GM23338 (cell line): ENCODE results near the gene PANK4. TPM values are rescaled to one million over a fixed set of nuclear protein-coding genes. Genes with fewer than 3 reads are reported as not detected.

Source experiments
- ATAC-seq: fragments of 200-7000 bp; cut with Tn5 transposase; 3 replicates; pipeline ENCODE4 v1.9.1; 2020
- DNase-seq: peaks from one replicate; pipeline ENCODE4 v3.0.0-alpha.2; 2015; ENCODE audit warnings: low spot score
- H2AFZ ChIP-seq: fragments of 200-600 bp; sonication (generic); 2 replicates; pipeline ENCODE4 v1.8.0; 2016; ENCODE audit warnings: antibody characterized with exemption, mild to moderate bottlenecking, moderate library complexity
- H3F3A ChIP-seq: fragments of 200-600 bp; sonication (generic); replicated peaks from 2 replicates; pipeline ENCODE4 v1.8.0; 2017; ENCODE audit warnings: antibody characterized with exemption, mixed run types, low read depth
- H3K27ac ChIP-seq: fragments of 200-600 bp; sonication (generic); 2 replicates; pipeline ENCODE4 v1.6.1; 2016; ENCODE audit warnings: low read depth
- H3K27me3 ChIP-seq: fragments of 200-600 bp; sonication (generic); 2 replicates; pipeline ENCODE4 v1.8.0; 2016; ENCODE audit warnings: mild to moderate bottlenecking, mixed run types, moderate library complexity; ENCODE audit not compliant: insufficient read depth
- H3K36me3 ChIP-seq: fragments of 200-600 bp; sonication (generic); 2 replicates; pipeline ENCODE4 v1.8.0; 2016; ENCODE audit warnings: mild to moderate bottlenecking; ENCODE audit not compliant: insufficient read depth
- H3K4me1 ChIP-seq: fragments of 200-600 bp; sonication (generic); 2 replicates; pipeline ENCODE4 v1.8.0; 2016; ENCODE audit warnings: mild to moderate bottlenecking, moderate library complexity; ENCODE audit not compliant: insufficient read depth
- H3K4me2 ChIP-seq: fragments of 200-600 bp; sonication (generic); 2 replicates; pipeline ENCODE4 v1.7.1; 2017; ENCODE audit warnings: mixed run types
- H3K4me3 ChIP-seq: fragments of 200-600 bp; sonication (generic); 2 replicates; pipeline ENCODE4 v1.6.1; 2016; ENCODE audit warnings: mixed run types
- H3K79me2 ChIP-seq: fragments of 200-600 bp; sonication (generic); replicated peaks from 2 replicates; pipeline ENCODE4 v1.8.0; 2017; ENCODE audit warnings: mild to moderate bottlenecking; ENCODE audit not compliant: insufficient read depth
- H3K9me2 ChIP-seq: fragments of 200-600 bp; sonication (generic); 2 replicates; pipeline ENCODE4 v1.8.0; 2017; ENCODE audit not compliant: insufficient read depth
- H4K20me1 ChIP-seq: fragments of 200-600 bp; sonication (generic); replicated peaks from 2 replicates; pipeline ENCODE4 v1.8.0; 2017; ENCODE audit warnings: mild to moderate bottlenecking; ENCODE audit not compliant: insufficient read depth
- H3K27ac Mint-ChIP-seq: 2 replicates; pipeline ENCODE4 v1.8.0; 2020; ENCODE audit warnings: inconsistent platforms, mild to moderate bottlenecking, moderate library complexity, mixed read lengths
- H3K27me3 Mint-ChIP-seq: 3 replicates; pipeline ENCODE4 v1.8.0; 2022; ENCODE audit warnings: low read depth, mild to moderate bottlenecking, moderate library complexity, mixed read lengths, inconsistent platforms; ENCODE audit not compliant: insufficient read depth, poor library complexity
- H3K36me3 Mint-ChIP-seq: 3 replicates; pipeline ENCODE4 v1.8.0; 2021; ENCODE audit warnings: low read depth, mild to moderate bottlenecking, inconsistent platforms, moderate library complexity, mixed read lengths
- H3K4me1 Mint-ChIP-seq: 3 replicates; pipeline ENCODE4 v1.8.0; 2020; ENCODE audit warnings: mild to moderate bottlenecking, inconsistent platforms, mixed read lengths
- H3K4me3 Mint-ChIP-seq: 3 replicates; pipeline ENCODE4 v1.8.0; 2021; ENCODE audit warnings: moderate library complexity, mild to moderate bottlenecking, inconsistent platforms, mixed read lengths
- H3K9me3 Mint-ChIP-seq: 3 replicates; pipeline ENCODE4 v1.8.0; 2020; ENCODE audit warnings: moderate library complexity, mild to moderate bottlenecking, inconsistent platforms, mixed read lengths
- CREB1 ChIP-seq: fragments of 250-450 bp; sonication (Bioruptor Pico); IDR thresholded peaks from 2 replicates; pipeline ENCODE4 v1.5.0; 2020; ENCODE audit warnings: low read depth, mild to moderate bottlenecking, moderate library complexity
- EZH2 ChIP-seq: fragments of 200-600 bp; sonication (generic); IDR thresholded peaks from one replicate; pipeline ENCODE4 v1.8.0; 2017; ENCODE audit warnings: antibody characterized with exemption, mild to moderate bottlenecking, low read depth; ENCODE audit not compliant: unreplicated experiment
- EZH2phosphoT487 ChIP-seq: fragments of 200-600 bp; sonication (generic); IDR thresholded peaks from one replicate; pipeline ENCODE4 v1.8.1; 2018; ENCODE audit warnings: antibody characterized with exemption; ENCODE audit not compliant: unreplicated experiment
- JUNB ChIP-seq: IDR thresholded peaks from one replicate; pipeline ENCODE4 v1.6.1; 2016; ENCODE audit warnings: antibody characterized with exemption; ENCODE audit not compliant: unreplicated experiment
- NANOG ChIP-seq: IDR thresholded peaks from 2 replicates; pipeline ENCODE4 v1.6.1; 2016; ENCODE audit warnings: antibody characterized with exemption, borderline replicate concordance
- POLR2AphosphoS5 ChIP-seq: IDR thresholded peaks from 2 replicates; pipeline ENCODE4 v1.6.1; 2016; ENCODE audit warnings: antibody characterized with exemption, low read depth
- STAT1 ChIP-seq: IDR thresholded peaks from one replicate; pipeline ENCODE4 v1.6.1; 2016; ENCODE audit warnings: antibody characterized with exemption; ENCODE audit not compliant: unreplicated experiment
- ZNF114 ChIP-seq: fragments of 250-450 bp; sonication (Bioruptor Pico); IDR thresholded peaks from 2 replicates; pipeline ENCODE4 v1.5.0; 2020; ENCODE audit warnings: mild to moderate bottlenecking, moderate library complexity
- ZNF331 ChIP-seq: fragments of 250-450 bp; sonication (Bioruptor Pico); IDR thresholded peaks from 2 replicates; pipeline ENCODE4 v1.5.0; 2020; ENCODE audit warnings: low read depth, mild to moderate bottlenecking, moderate library complexity
- polyA plus RNA-seq: library from polyadenylated mRNA; unstranded; fragments of >200 nt; fragmentation: Nextera tagmentation; extraction: Ambion mirVana; gene quantifications from 2 replicates; pipeline ENCODE4 v1.2.1, GENCODE V29; 2016
- total RNA-seq: library from RNA; depleted of rRNA; stranded (reverse); fragments of >200 nt; shearing (Covaris generic); gene quantifications from 2 replicates; pipeline ENCODE4 v1.2.3, GENCODE V29; 2014
- TF ChIP-seq, protein P1 (sequence below), 2 experiments: fragments of 200-600 bp in 1 of 2; sonication (generic) in 1 of 2; conservative IDR thresholded peaks; 2 replicates each; pipeline versions ENCODE4 v1.5.1 to v1.6.1; 2016 to 2017; ENCODE audit warnings: antibody characterized with exemption in 2 of 2, low read depth in 2 of 2, mild to moderate bottlenecking in 2 of 2, moderate library complexity in 1 of 2
- TF ChIP-seq, protein P2 (sequence below): IDR thresholded peaks from 2 replicates; pipeline ENCODE4 v1.6.1; 2016; ENCODE audit warnings: antibody characterized with exemption
- TF ChIP-seq, protein P3 (sequence below): fragments of 250-450 bp; sonication (Bioruptor Pico); IDR thresholded peaks from 2 replicates; pipeline ENCODE4 v1.5.0; 2020; ENCODE audit warnings: mild to moderate bottlenecking, moderate library complexity
- TF ChIP-seq, protein P4 (sequence below): IDR thresholded peaks from one replicate; pipeline ENCODE4 v1.6.1; 2018; ENCODE audit warnings: antibody characterized with exemption; ENCODE audit not compliant: unreplicated experiment

PANK4 gene
- total and polyA plus RNA-seq, 2 experiments from 2014 or later, result 25.8 to 43.7 TPM

DNA sequence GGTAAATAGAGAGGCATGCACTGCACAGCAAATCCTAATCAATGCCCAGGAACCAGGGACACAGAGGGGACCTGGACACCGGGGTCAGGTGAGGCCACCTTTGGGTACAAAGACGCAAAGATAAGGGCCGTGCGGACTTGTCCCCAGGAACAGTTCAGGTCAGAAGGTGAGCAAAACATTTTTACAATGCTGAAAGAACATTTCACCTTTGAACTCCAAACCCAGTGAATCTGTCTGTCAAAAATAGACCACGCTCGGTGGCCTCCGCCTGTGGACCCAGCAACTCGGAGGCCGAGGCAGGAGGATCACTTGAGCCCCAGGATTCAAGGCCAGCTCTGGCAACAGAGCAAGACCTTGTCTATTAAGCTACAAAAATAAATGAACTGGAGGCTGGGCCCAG is 45.0 kb upstream of the PANK4 start:
- DNase-seq, result no peak
- H3K9me2 ChIP-seq, result 0 out of 2 replicates have a peak, but pooled peaks cover 5% of the 10 kb centered on the region
- H2AFZ ChIP-seq, result no peak overlapping the region
- Mint-ChIP-seq H3K36me3 (no peaks in the 10 kb centered on the region), H3K4me1 (no peaks in the 10 kb centered on the region), H3K9me3 (peaks cover 13% of the 10 kb centered on the region), H3K27me3 (peaks cover 4% of the 10 kb centered on the region), H3K4me3 (no peak overlapping the region), H3K27ac (no peak overlapping the region)
- H3K27ac ChIP-seq, result no peak overlapping the region
- no peaks in the 10 kb centered on the region for H3K79me2 ChIP-seq
- no peak for ATAC-seq
- H3K4me1 ChIP-seq, result no peaks in the 10 kb centered on the region
- TF ChIP-seq EZH2 (no peak), NANOG (no peak), POLR2AphosphoS5 (no peak), JUNB (no peak), ZNF114 (CRISPR knock-in tag) (no peak), CREB1 (CRISPR knock-in tag) (no peak), ZNF331 (no peak), EZH2phosphoT487 (no peak), STAT1 (no peak)
- TF ChIP-seq, protein P1, sequence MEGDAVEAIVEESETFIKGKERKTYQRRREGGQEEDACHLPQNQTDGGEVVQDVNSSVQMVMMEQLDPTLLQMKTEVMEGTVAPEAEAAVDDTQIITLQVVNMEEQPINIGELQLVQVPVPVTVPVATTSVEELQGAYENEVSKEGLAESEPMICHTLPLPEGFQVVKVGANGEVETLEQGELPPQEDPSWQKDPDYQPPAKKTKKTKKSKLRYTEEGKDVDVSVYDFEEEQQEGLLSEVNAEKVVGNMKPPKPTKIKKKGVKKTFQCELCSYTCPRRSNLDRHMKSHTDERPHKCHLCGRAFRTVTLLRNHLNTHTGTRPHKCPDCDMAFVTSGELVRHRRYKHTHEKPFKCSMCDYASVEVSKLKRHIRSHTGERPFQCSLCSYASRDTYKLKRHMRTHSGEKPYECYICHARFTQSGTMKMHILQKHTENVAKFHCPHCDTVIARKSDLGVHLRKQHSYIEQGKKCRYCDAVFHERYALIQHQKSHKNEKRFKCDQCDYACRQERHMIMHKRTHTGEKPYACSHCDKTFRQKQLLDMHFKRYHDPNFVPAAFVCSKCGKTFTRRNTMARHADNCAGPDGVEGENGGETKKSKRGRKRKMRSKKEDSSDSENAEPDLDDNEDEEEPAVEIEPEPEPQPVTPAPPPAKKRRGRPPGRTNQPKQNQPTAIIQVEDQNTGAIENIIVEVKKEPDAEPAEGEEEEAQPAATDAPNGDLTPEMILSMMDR (conservative IDR thresholded peaks at IDR 0.05; ENCODE audit: low read depth in 2 of 2), result no peak
- TF ChIP-seq, protein P2, sequence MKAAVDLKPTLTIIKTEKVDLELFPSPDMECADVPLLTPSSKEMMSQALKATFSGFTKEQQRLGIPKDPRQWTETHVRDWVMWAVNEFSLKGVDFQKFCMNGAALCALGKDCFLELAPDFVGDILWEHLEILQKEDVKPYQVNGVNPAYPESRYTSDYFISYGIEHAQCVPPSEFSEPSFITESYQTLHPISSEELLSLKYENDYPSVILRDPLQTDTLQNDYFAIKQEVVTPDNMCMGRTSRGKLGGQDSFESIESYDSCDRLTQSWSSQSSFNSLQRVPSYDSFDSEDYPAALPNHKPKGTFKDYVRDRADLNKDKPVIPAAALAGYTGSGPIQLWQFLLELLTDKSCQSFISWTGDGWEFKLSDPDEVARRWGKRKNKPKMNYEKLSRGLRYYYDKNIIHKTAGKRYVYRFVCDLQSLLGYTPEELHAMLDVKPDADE, result no peak
- TF ChIP-seq, protein P3, sequence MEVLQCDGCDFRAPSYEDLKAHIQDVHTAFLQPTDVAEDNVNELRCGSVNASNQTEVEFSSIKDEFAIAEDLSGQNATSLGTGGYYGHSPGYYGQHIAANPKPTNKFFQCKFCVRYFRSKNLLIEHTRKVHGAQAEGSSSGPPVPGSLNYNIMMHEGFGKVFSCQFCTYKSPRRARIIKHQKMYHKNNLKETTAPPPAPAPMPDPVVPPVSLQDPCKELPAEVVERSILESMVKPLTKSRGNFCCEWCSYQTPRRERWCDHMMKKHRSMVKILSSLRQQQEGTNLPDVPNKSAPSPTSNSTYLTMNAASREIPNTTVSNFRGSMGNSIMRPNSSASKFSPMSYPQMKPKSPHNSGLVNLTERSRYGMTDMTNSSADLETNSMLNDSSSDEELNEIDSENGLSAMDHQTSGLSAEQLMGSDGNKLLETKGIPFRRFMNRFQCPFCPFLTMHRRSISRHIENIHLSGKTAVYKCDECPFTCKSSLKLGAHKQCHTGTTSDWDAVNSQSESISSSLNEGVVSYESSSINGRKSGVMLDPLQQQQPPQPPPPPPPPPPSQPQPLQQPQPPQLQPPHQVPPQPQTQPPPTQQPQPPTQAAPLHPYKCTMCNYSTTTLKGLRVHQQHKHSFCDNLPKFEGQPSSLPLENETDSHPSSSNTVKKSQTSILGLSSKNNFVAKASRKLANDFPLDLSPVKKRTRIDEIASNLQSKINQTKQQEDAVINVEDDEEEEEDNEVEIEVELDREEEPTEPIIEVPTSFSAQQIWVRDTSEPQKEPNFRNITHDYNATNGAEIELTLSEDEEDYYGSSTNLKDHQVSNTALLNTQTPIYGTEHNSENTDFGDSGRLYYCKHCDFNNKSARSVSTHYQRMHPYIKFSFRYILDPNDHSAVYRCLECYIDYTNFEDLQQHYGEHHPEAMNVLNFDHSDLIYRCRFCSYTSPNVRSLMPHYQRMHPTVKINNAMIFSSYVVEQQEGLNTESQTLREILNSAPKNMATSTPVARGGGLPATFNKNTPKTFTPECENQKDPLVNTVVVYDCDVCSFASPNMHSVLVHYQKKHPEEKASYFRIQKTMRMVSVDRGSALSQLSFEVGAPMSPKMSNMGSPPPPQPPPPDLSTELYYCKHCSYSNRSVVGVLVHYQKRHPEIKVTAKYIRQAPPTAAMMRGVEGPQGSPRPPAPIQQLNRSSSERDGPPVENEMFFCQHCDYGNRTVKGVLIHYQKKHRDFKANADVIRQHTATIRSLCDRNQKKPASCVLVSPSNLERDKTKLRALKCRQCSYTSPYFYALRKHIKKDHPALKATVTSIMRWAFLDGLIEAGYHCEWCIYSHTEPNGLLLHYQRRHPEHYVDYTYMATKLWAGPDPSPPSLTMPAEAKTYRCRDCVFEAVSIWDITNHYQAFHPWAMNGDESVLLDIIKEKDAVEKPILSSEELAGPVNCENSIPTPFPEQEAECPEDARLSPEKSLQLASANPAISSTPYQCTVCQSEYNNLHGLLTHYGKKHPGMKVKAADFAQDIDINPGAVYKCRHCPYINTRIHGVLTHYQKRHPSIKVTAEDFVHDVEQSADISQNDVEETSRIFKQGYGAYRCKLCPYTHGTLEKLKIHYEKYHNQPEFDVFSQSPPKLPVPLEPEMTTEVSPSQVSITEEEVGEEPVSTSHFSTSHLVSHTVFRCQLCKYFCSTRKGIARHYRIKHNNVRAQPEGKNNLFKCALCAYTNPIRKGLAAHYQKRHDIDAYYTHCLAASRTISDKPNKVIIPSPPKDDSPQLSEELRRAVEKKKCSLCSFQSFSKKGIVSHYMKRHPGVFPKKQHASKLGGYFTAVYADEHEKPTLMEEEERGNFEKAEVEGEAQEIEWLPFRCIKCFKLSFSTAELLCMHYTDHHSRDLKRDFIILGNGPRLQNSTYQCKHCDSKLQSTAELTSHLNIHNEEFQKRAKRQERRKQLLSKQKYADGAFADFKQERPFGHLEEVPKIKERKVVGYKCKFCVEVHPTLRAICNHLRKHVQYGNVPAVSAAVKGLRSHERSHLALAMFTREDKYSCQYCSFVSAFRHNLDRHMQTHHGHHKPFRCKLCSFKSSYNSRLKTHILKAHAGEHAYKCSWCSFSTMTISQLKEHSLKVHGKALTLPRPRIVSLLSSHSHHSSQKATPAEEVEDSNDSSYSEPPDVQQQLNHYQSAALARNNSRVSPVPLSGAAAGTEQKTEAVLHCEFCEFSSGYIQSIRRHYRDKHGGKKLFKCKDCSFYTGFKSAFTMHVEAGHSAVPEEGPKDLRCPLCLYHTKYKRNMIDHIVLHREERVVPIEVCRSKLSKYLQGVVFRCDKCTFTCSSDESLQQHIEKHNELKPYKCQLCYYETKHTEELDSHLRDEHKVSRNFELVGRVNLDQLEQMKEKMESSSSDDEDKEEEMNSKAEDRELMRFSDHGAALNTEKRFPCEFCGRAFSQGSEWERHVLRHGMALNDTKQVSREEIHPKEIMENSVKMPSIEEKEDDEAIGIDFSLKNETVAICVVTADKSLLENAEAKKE (CRISPR knock-in tag), result no peak
- TF ChIP-seq, protein P4, sequence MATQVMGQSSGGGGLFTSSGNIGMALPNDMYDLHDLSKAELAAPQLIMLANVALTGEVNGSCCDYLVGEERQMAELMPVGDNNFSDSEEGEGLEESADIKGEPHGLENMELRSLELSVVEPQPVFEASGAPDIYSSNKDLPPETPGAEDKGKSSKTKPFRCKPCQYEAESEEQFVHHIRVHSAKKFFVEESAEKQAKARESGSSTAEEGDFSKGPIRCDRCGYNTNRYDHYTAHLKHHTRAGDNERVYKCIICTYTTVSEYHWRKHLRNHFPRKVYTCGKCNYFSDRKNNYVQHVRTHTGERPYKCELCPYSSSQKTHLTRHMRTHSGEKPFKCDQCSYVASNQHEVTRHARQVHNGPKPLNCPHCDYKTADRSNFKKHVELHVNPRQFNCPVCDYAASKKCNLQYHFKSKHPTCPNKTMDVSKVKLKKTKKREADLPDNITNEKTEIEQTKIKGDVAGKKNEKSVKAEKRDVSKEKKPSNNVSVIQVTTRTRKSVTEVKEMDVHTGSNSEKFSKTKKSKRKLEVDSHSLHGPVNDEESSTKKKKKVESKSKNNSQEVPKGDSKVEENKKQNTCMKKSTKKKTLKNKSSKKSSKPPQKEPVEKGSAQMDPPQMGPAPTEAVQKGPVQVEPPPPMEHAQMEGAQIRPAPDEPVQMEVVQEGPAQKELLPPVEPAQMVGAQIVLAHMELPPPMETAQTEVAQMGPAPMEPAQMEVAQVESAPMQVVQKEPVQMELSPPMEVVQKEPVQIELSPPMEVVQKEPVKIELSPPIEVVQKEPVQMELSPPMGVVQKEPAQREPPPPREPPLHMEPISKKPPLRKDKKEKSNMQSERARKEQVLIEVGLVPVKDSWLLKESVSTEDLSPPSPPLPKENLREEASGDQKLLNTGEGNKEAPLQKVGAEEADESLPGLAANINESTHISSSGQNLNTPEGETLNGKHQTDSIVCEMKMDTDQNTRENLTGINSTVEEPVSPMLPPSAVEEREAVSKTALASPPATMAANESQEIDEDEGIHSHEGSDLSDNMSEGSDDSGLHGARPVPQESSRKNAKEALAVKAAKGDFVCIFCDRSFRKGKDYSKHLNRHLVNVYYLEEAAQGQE, result no peak
- H3K36me3 ChIP-seq, result no peaks in the 10 kb centered on the region
- H3K4me3 ChIP-seq, result no peak overlapping the region
- no peaks in the 10 kb centered on the region for H3K27me3 ChIP-seq
- no peak overlapping the region for H3K4me2 ChIP-seq
- no peaks in the 10 kb centered on the region for H4K20me1 ChIP-seq
- H3F3A ChIP-seq, result no peaks in the 10 kb centered on the region
